HG02610 (cell line): ENCODE measurements around the gene ZDHHC3.
"Not testable (repeated sequence)": the region's sequence is repeated elsewhere in the genome, so short reads cannot be mapped to it uniquely, and the experiment has no call there.

Experiments used
- ATAC-seq: cut with Tn5 transposase; IDR thresholded peaks from one replicate; pipeline ENCODE4 v1.9.1; 2021; ENCODE audit warnings: mild to moderate bottlenecking, moderate library complexity; ENCODE audit not compliant: unreplicated experiment

Gene ZDHHC3

DNA sequence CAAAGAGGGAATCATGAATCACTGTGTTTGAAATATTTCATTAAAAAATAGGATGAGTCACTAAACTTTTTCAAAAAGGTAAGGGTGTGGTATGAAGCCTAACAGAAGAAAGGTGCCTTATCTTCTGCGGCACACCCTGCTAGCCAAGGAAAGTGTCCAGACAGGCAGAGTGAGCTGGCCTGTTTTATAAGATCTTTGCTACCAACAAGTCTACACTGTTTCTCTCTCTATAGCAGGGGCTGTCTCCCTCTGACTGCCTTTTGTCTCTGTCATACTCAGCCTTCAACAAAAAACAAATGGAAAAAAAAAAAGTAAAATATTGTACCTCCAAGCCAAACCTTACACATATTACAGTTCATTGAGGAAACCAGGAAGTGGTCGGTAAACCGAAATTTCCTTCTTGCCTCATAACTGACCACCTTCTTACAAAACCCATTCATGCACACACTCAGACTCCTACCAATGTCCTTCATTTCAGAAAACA lies 9.1 kb downstream of the ZDHHC3 start:
- peak; percentile 41 for ATAC-seq

DNA sequence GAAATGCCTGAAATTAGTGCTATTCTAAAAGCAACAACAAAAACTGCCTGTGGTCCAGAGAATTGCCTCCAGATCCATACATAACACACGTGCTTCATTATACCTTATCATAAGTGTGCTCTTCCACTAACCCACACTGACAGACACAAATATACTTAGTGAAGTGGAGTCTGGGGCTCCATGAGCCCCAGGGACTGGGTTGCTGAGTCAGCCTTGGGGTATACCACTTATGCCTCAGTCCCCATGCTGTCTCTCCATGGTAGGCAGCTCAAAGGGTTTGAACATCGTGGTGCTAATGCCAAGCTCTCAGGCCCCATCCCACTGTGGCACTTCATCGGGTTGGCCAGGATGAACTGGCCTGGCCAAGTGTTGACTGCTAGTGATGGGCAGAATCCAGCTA lies 10.8 kb downstream of the ZDHHC3 start:
- no peak for ATAC-seq

DNA sequence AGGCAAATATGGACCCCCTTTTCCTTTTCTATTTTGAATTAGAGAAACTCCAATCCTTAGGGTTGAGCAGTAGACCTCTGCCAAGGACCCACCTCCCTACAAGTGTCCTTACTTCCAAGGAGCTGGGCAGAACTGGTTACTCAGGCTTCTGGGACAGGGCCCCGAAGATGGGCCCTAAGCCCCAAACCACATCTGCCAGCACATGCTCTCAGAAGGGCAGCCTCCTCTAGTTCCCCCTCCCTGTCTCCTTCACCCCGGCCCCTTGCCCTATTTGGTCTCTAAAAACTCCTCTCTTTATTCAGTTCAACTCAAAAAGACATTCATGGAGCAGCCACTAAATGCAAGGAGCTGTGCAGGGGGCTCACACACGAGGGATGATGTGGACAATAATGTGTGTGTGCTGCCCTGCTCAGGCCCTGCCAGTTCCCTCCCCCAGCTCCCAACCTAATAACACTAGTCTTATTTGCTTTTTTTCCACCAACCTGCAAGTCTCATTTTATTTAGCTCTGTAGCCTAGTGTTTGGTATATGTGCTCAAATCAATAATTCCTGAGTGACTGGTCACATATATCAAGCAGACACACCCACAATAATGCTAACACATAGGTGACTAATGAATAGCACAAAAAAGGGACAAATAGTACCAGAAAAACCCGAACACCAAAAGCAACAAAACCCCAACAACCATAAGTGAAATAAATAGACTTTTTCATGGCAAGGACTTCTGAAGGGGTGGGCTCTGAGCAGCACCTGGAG lies 12.2 kb downstream of the ZDHHC3 start:
- no peak for ATAC-seq

DNA sequence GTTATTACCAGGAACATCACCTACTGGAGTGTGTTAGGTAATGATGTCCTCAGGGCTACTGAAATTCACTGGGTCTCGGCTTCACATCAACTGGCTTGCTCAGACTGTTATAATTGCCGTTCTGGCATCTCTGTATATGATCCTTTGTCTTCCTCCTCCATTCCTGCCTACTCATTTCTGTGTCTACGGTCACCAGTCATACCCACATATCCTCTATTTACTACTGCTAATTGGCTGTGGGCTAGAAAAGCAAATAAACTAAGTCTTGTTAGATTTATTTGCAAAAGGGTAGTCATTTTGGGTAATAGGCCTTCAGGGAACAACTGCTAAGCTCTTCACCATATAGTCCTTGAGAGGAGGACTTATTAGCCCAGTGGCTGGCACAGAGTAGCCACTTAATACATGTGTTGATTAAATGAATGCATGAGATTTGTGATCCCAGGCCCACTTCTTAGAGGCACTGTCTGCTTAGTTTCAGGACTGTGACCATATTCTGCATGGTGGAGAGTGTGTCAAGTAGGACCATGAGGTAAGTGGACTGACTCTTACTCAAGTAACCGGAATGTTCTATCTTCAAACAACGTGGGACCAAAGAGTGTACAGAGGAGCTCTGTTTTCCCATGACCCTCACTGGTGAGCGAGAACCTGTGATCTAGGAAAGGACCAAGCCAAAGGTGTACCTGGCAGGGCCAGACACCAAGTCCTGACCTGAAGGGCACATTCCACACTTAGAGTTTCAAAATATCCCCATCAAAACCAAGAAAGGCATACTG lies 13.2 kb downstream of the ZDHHC3 start:
- ATAC-seq: no peak

DNA sequence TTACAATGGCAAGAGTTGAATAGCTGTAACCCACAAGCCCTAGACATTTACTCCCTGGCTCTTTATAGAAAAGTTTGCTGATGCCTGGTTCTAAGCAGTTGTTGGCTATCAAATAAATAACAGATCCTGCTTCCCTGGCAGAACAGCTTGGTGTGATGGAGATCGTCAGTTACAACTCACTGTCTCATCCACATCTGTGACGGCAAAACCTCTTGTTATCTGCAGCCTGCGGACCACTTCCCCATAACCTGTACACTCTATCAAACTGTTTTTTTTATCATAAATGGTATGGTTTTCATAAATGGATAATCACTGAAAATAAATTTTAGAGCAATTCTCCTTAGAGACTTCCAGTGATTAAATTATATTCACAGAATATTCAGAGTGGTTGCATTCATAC lies 14.1 kb downstream of the ZDHHC3 start:
- no peak for ATAC-seq

DNA sequence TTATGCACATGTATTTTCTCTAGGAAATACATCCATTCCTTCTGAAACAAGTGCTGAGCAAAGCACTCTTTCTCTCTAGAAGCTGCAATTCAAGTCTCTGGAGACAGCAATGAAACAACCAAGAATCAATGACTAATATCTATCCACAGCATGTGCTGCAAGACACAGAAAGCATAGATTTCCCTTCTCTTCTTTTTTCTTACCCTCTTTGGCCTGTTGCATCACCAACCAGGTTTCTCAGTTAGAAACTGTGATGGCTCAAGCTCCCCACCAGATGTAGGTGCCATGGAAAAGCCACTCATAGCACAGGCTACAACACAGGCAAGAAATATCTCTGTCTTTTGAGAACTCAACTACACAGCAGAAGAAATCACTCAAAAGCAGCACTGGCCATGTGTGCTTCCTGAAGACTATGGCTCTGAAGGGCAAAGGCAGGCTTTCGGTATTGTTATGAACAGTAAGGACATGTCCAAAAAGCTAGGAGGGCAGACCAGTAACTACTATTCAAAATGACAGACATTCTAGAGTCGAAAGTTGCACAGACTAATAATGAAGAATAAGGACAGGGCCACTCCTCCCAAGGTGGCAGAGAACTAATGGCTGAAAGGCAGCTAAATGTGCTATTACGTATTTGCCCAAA lies 15.5 kb downstream of the ZDHHC3 start:
- peak; percentile 61 for ATAC-seq

DNA sequence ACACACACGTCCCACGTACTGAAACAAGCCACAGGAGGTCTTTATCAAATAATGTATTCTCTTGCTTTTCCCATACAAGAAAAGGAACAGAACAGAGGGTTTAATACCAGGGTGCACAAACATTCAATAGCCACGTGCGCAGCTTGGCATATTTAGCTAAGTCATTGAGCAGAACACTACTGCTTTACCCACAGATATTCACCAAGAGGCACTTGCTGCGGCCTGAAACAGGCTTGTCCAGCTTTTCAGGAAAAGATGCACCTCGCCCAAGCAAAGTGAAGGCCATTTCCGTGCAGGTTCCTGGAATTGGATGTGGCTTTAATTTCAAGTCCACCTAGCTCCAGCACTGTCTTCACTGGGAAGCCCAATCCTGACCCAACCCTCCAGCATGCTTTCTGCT lies 17.6 kb downstream of the ZDHHC3 start:
- ATAC-seq: no peak

DNA sequence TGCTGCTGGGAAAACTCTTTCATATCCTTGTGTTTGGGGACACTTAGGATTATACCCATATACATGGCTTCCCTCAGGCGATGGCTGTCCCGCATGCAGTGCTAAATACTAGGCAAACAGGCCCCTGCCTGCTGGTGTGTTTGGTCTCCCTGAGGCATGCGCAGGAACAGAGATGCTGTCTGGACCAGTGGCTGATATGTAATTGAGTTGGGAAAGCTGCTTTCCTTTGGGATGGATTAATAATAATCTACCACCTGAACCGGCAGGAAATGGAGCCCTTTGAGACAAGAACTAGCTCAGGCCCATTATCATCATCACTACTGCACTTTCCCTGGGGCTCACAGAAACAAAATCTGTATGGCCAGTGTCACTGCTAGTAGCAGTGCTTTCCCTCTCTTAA lies 18.0 kb downstream of the ZDHHC3 start:
- no peak for ATAC-seq

DNA sequence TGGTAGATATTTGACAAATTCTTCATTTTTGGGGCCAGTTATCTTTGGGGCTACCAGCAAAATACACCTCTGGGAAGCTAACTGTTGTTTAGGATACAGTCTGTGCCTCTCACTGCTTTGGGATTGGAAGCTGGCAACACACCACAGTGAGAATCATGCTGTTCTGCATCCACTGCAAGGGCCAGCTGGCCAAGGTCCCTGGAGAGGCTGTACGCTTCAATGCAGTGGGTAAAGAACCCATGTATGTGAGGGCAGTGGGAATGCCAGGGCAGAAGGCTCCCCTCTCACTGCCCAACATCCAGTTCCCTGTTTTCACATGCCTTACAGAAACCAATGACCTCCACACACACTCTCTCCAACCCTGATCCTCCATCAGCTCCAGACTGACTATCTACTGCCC lies 20.1 kb downstream of the ZDHHC3 start:
- no peak for ATAC-seq

DNA sequence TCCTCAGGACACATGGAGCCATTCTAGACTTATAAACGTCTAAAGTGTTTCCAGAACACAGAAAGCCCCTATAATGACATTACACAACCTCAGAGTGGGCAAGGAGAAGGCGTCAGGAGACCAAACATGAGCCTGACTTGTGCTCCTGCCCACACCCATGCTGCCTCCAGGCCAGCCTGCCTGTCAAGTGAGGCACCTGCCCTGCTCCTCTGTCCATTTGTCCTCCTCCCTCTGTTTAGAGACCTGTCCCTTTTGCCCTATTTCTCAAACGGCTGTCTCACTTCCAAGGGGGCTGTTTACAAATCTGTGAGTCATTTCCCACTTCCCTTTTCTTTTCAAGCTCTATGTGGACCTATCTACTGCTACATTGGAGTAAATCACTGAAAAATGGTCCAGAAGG lies 21.0 kb downstream of the ZDHHC3 start:
- peak; percentile 77 for ATAC-seq

DNA sequence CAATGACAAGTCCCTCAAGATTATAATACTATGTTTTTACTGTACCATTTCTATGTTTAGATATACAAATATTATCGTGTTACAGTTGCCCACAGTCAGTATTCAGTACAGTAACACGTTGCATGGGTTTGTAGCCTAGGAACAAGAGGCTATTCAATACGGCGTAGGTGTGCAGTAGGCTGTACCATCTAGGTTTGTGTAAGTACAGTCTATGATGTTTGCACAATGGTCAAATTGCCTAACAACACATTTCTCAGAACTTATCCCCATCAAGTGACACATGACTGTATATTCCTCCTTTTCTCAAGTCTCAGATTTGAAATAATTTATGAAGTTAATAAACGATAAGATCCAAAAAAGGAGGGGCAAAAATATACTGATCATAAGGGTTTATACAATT lies 21.7 kb downstream of the ZDHHC3 start:
- no peak for ATAC-seq

DNA sequence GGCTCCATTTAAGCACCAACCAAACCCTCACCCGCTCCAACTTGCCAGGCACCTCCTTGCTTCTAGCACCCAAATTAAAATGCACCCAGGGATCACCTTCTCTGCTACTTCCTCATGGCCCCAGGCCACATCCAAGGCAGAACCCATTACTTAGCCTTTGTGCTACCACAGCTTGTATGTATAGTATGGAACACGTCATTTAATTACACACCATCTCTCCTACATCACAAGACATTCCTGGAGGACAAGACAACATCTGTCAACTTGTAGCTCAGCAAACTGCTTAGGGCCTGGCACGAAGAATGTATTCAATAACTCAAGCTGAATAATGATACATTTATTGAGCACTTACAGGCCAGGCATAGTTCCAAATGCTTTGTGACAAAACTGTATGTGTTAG lies 23.3 kb downstream of the ZDHHC3 start:
- no peak for ATAC-seq

DNA sequence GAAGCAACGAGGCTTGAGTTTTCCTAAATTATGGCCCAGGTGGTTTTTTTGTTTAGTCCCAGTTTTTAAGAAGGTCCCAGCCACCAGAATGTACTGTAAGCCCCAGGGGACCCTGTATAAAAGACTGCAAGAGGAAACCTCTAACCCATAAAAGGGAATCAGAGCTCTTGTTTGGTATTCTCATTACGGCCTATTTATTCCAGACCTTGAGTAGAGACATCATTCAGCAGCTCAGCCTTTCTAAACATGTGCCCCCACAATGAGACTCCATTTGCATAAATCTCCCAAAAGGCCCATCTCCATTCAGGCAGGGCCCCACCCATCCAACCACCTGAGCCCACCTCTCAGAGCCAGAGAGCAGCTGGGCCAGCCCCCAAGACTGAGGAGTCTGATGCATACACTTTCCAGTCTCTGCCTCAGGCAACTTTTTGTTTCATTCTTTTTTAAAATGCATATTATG lies 25.7 kb downstream of the ZDHHC3 start:
- ATAC-seq: no peak

DNA sequence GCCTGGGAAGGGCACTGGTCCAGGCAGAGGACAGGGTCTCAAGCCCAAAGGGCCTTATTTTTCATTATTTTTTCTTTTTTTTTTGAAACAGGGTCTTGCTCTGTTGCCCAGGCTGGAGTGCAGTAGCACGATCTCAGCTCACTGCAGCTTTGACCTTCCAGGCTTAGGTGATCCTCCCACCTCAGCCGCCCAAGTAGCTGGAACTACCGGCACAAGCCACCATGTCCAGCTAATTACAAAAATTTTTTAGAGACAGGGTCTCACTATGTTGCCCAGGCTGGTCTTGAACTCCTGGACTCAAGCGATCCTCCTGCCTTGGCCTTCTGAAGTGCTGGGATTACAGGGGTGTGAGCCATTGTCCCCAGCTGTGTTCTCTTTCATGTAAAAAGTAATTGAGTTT lies 26.2 kb downstream of the ZDHHC3 start:
- ATAC-seq: not testable (repeated sequence)

DNA sequence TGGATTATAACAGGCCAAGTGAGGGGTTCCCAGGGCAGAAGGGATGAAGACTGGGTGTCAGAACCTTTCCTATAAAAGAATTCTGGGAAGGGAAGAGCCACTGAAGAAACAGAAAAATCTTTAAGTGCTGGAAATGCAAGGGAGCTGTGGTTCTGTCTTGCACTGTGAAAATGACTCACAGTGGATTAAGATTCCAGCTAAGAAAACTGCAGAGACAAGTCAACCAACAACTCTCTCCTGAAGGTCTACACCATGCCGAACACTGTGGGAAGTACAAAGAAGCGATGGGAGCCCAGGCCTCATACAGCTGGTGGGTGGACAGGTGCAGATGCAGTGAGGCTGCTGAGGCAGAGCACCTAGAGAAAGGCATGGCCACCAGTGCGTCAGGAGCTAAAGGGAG lies 27.7 kb downstream of the ZDHHC3 start:
- no peak for ATAC-seq

DNA sequence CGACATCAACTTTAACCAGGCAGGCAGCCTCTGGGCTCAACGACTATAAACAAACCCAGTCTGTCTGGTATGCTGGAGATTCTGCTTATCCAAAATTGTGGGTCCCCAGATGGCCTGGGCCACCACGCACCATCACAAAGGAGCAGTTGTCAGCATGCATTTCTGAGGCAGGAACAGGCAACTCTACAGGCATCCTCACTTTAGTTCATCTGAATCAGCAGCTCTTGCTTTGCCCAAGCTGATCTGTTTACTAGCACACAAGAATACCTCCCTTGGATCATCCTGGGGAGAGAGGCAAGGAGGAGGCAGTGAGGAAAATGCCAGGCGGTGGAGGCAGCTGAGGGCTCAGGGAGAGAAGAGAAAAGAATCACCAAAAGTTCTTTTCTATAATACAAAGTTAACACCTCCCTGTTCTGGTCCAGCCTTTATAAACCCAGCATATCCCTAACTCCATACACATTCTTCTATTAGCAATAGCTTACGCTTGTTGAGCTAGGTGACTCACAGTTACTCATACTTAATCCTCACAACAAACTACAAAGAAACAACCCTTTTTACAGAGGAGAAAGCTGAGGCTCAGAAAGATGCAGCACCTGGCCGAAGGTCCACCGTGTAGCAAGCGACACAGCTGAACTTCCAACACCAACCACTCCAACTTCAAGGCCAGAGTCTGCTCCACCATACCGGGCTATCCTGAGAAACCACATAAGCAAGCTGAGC lies 33.6 kb downstream of the ZDHHC3 start:
- no peak for ATAC-seq

DNA sequence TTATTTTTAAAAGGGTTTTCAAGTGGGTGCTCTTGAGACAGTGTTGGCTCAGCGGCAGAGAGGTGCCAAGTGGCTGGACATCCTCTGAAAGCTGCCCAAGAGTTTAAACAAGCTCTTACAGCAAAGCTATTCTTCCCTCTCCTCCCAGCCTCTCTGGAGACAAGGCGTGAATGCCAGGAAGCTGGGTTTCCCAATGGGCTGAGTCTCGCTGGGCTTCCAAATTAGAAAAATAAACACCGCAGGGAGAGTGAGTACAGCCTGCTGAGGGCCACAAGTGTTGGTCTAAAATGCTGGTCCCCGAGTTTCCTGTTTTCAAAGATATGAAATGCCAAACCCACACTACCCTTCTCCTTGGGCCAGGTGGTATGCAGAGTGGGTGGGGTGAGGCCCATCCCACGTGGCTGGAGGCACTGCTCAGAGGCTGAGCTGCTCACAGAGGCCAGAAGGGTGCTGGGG lies 36.4 kb downstream of the ZDHHC3 start:
- ATAC-seq: no peak

DNA sequence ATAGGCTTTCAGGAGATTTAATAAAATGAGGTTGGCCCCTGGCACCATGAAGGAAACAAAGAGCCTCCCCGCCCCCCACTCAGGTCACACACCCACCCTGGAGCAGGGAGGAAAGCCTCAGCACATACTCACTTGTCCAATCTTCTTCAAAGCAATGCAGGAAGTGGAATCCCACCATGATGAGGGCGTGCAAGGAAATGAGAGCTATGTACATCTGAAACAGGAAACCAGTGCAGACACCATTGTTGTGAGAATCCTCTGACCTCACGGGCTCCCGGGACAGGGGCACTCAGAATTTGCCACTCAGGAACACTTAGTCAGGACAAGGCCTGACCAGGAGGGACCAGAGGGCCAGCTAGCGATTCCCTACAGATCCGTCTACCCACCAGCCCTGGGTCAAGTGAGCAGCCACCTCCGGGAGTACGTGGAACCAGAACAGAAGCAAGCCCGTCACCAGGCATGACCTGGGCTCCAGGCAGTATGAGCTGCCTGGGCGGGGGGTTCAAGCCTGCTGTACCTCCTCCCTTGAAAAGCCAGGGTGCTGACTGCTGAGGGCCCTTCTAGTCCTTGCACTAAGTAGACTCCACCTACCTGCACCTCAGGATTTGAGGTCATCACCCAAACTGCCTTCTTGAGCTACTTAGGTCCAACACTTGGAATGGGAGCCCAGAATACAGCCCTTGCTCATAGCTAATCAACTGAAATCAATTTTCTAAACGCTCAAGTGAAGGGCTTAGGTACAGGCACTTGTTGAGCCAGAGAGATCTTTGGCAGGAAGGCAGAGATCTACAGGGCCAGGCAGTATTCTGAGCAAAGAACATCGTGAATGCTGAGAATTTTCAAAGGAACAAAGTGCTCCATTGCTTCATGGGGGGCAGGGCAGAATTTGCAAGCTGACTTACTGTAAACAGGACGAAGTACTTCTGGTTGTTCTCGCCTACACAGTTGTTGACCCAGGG lies 42.7 kb downstream of the ZDHHC3 start:
- no peak for ATAC-seq

DNA sequence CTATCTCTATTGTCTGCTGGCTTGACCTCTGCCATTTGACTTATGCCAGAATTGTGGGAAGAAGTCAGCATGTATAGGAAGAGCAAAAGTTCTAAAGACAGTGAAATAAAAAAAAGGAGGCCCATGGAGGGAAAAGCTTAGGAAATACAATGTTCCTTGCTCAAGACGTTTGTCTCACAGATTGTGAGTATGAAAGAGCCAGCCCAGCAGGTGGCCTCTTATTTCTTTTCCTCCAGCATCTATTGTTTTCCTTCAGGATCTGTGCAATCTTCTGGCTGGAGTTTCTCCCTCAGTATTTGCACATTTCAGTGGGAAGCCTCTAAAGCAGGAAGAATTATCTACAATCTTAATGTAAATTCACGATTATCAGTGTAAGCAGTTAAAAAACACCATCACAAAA lies 43.7 kb downstream of the ZDHHC3 start:
- no peak for ATAC-seq

DNA sequence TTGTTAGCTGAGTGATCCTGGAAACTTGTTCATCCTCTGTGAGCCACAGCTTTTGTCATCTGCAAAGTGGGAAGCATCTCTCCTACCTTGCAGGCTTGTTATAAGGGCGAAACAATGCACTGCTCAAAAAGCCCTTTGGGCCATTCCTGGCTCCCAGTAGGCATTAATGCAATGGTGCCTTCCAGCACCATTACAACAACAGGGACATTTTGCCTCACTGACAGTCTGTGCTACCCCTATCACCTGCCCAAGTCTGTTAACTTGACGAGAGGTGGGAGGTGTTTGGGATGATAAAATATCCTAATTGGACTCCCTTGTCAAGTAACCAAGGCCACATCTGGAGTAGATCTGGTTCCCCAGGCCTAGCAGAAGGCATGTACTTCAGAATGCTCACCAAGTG lies 44.2 kb downstream of the ZDHHC3 start:
- ATAC-seq: no peak
